GM10847 (cell line): ENCODE measurements around the gene ARMC8.

ENCODE experiments used
- POLR2A ChIP-seq: IDR thresholded peaks from 2 replicates; pipeline ENCODE4 v1.6.1; 2011; ENCODE audit not compliant: insufficient read length; ENCODE audit errors: extremely low read depth

Gene ARMC8, protein sequence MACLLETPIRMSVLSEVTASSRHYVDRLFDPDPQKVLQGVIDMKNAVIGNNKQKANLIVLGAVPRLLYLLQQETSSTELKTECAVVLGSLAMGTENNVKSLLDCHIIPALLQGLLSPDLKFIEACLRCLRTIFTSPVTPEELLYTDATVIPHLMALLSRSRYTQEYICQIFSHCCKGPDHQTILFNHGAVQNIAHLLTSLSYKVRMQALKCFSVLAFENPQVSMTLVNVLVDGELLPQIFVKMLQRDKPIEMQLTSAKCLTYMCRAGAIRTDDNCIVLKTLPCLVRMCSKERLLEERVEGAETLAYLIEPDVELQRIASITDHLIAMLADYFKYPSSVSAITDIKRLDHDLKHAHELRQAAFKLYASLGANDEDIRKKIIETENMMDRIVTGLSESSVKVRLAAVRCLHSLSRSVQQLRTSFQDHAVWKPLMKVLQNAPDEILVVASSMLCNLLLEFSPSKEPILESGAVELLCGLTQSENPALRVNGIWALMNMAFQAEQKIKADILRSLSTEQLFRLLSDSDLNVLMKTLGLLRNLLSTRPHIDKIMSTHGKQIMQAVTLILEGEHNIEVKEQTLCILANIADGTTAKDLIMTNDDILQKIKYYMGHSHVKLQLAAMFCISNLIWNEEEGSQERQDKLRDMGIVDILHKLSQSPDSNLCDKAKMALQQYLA

DNA sequence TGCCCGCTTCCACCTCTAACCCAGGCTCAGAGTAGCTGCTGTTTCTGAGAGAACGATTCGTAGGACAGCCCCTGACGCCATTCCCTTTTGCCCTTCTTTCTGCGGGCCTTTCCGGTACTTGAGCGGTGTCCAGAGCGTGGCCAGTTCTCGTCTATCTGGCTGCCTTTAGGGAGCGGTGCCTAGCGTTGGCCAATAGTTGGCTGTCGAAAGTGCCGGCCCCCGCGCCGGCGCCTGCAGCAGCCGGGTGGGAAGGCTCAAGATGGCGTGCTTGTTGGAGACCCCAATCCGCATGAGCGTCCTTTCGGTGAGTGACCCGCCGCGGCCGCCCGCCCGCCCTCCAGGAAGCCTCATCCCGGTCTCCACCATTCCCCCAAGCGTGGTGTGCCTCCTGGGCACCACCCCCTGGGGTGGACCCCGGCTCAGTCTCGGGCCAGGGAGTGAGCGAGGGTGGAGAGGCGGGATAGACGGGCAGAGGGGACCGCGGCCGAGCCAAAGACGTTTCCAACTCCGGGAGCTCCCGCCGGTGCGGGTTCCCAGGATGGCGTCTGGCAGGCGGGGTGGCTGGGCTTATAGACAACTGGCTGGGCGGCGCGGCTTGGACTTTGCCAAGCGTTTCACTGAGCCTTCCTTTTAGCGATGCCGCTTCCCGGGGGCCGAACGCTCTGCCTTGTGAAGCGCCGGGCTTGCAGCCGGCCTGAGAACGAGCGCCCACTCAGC is at the start of gene ARMC8:
Gene ARMC8, plus strand, starts transcription at position 6 of the 717 bp plus-strand sequence. Its CDS starts 254 bp downstream, at position 260.
- peak; percentile 47 for TF ChIP-seq POLR2A

DNA sequence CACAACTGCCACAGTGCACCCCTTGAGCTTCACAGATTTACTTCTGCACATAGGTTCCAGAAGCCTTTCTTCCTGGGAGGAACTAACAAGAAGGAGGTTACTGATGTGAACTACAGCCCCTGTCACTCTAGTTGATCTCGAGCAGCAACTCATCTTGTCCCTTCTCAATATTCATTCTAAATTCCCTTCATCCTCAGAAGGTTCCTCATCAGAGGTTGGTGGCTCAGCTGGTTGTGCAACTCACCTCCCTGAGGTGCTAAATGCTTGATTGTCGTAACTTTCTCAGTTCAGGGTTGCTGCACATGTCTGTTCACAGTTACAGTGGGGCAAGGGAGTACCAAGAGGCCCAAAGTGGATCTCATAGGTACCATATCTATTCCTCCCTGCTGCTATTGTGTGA is 49.2 kb upstream of the ARMC8 start:
- TF ChIP-seq POLR2A = no peak

DNA sequence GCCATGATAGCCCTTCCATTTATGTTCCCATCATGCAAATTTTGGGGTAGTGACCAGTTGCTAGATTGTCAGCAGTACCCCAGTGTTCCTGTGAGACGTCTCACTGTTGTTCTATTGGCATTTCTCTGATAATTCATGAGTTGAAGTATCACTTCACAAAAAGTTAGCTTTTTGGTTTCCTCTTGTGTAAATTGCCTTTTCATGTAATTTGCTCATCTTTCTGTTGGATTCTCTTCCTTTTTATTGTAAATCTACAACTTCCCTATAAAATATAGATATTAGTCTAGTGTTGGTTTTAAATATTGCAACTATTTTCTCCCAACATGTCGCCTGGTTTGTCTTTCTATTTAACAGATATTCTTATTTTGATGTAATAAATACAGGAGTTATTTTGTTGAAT is 47.4 kb upstream of the ARMC8 start:
- no peak for TF ChIP-seq POLR2A

DNA sequence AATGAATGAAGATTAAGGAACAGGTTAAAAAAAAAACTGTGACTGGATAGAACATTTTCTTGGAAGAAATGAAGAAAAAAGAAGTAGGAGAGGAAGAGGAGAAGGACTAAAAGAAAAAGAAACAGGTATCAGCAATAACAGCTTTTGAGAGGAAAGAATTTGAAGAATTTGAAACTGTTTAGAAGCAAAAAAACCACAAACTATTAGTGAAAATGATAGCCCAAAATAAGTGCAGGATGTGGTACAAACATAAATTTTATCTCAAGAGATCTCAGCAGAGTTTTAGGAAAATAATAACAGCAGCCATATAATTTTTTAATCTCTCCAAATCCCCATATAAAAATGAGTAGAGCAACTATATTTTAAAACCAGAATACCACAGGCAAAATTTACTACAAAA is 46.2 kb upstream of the ARMC8 start:
- TF ChIP-seq POLR2A = no peak

DNA sequence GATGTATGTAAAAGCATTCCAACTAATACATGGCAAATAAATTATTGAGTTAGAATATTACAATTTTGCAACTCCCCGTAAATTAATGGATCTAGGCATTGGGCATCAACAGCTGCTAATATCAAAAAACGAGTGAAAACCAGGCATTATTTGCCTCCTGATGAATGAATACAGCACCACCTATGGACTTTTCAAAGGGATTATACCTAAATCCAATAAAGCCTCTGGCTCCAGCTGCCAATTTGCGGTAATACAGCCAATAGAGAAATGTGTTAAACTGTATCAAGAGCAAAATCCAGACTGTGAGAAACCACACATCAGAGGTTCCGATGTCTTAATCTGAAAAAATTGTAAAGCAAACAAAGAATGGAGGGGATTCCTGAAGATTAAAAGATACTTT is 38.6 kb upstream of the ARMC8 start:
- TF ChIP-seq POLR2A = no peak

DNA sequence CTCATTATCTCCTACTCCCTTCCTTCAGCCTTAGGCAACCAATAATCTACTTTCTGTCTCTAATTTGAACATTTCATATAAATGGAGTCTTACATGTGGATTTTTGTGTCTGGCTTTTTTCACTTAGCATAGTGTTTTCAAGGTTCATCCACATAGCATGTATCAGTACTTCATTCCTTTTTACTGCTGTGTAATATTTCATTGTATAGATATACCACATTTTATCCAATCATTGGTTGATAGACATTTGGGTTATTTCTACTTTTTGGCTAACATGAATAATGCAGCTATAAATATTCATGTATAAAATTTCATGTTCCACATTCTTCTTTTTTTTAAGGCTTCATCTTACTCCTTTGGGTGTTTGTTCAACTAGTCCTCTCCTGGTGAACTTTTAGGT is 32.6 kb upstream of the ARMC8 start:
- TF ChIP-seq POLR2A = no peak

DNA sequence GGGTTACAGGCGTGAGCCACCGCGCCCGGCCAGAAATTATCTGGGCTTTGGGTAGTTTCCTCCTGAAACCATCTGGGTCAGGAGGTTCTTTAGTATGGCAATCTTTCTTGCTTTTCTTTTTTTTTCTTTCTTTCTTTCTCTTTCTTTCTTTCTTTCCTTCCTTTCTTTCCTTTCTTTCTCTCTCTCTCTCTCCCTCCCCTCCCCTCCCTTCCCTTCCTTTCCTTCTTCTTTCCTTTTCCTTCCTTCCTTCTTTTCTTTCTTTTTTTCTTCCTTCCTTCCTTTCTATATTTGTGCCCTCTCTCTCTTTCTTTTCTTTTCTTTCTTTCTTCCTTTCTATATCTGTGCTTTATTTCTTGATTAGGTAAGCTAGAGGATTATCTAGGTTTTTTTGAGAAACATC is 29.4 kb upstream of the ARMC8 start:
- TF ChIP-seq POLR2A = no peak

DNA sequence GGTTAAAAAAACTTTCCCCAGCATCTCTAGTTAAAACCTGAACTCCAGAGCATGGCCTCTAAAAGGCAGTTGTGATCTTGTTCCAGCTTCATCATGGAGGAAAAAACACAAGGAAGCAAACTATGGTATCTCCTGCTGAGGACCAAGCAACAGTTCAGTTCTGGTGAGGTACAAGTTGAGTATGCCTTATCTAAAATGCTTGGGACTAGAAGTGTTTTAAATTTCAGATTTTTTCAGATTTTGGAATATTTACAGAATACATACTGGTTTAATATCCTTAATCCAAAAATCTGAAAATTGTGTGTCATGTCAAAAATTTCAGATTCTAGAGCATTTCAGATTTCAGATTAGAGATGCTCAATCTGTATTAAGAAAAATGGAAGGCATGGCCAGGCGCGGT is 22.0 kb upstream of the ARMC8 start:
- no peak for TF ChIP-seq POLR2A

DNA sequence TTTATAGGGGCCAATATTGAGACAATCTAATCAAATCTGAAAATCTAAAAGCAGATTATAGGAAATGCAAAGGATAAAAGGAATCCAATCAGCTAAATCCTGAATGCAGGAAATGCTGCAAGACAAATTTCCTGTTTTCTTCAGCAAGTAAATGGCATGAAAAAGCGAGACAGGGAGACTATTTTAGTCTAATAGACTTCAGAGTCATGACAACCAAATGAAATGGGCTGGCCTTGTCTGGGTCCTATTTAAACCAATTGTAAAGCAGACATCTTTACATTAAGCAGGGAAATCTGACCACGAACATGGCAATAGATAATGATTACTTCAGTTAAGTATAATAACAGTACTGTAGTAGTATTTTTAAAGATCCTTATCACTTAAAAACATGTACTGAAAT is 14.5 kb upstream of the ARMC8 start:
- TF ChIP-seq POLR2A = no peak

DNA sequence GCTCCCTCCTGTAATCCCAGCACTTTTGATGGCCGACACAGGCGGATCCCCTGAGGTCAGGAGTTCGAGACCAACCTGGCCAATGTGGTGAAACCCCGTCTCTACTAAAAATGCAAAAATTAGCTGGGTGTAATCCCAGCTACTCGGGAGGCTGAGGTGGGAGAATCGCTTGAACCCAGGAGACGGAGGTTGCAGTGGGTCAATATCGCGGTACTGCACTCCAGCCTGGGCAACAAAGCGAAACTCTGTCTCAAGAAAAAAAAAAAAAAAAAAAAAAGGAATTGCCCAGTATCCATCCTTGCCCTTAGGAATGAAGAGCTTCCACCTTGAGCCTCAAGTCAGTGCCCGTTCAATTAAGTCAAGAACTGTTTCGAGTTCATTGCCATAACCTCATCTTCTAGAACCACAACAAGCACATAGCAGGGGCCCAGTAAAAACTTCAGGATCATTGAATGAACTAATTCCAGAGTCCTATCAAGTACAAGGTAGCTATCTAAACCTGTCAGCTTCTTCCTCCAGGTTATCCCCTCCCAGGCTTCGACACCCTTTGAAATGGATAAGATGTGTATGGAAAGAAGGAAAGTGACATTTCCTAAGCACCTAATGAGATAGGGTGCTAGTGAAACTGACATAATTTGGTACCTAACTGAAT is 13.2 kb upstream of the ARMC8 start:
- no peak for TF ChIP-seq POLR2A

DNA sequence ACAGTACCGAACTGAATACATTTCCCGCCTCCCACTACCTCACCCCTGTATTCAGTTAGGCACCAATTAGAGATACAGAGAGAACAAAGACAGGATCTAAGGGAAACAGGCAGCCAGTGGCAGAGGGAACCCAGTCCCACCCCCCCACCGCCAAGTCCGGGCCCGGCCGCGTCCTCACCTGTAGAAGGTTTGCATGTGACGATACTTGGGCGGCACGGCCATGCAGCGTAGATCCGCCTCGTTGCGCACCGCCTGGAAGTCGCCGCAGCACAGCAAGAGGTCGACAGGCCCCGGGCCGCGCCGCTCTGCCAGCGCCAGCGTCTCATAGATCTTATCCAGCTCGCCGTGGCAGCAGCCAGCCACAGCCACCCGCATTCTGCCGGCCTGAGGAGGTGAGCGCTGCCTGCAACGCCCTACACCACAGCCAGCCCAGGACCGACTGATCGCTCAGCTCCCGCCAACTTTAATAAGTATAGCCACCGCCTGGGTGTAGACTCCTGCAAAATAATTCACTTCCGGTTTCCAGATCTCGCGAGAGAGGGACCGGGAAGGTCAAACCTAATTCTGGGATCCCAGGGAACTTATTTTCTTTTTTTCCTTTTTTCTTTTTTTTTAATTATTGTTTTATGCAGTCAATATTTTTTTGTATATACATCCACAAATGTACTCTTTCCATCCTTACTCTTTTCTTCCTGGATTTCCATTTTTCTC is 12.5 kb upstream of the ARMC8 start, which contains the start of gene DBR1:
Gene DBR1, minus strand, starts transcription at position 501 of the 711 bp plus-strand sequence. Its CDS starts 126 bp downstream, at position 375.
- peak; percentile 90 for TF ChIP-seq POLR2A

DNA sequence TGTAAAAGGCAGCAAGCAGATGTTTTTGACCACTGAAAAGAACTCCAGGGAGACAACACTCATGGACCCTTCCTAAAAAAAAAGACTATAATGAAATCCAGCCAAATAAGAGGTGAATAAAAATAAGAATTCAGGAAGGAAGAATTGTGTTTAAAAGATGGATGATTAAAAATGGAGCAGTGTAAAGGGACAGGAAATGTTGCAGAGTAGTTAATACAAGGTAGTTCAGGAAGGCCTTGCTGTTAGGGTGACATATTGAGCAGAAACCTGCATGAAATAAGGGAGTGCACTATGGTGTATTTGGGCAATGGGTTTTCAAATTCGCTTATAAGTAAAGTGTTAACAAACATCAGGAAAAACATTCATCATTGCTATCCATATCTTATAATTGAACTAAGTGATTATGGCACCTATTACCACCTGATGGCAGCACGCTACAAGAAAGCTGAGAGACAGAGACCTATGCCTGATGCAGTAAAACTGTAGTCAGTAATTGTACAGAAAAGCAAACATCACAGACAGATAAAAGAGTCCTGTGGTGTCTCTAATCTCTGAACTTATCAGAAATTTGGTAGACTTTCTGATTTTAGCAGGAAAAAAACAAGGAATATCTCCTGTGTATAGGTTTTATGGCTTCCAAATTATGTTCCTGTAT is 6.6 kb upstream of the ARMC8 start:
- no peak for TF ChIP-seq POLR2A

DNA sequence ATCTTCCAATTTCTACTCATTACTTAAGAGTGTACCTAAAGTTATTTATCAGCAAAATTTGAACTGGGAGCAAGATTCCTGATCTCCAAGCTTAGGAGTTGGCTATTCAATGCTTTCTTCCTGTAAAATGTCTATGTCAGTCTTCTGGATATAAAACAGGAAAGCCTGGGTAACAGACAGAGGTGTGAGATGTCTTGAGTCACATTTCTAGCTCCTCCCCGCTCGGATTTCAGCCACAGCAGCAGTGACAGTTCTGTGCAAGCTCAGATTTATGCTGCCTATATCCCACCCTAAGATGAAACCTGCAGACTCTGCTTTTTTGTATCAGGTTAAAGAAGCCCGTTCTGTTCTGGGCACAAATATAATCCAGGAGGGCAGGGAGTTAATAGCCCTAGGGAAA is 2.1 kb upstream of the ARMC8 start:
- TF ChIP-seq POLR2A = no peak

DNA sequence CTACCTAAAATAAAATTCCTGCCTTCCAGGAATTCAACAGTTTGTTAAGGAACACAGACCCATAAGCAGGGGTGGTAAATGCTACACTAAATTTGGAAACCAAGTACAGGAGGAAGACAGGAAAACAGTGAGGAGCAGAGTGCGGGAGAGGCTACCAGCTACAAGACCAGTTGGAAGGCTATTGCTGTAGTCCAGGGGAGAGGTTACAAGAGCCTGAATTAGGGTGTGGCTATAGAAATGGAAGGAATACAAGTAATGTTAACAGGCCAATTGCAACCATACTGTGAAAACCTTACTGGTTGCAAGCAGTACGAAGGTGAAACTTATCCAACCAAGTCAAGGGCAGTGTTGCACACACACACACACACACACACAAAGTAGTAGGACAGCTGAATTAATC is 880 bp upstream of the ARMC8 start:
- TF ChIP-seq POLR2A = no peak

DNA sequence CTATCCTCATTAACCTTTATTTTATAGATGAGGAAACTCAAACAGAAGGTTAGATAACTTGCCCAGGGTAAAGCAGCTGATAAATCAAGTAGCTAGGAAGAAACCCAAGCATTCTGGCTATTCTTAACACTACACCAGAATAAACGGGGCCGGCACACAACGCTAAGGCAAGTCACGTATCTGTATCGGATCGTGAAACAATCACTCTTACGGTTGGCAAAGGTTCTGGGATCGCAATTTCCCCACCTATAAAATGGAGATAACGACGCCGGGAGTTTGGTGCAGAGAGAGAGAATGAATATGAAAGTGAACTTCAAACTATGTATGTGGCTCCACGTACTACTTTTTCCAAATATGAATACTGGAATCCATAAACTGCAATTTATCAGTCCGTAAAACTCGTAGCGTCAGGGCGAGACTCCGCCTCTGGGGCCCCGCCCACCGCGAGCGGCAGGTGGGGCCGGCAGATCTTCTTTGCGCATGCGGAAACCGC is 252 bp upstream of the ARMC8 start:
- TF ChIP-seq POLR2A = no peak
